DMS53 treated with DMSO at 0.1 percent for 48 hours (cell line): ENCODE results near the gene CDHR1.

Experiments
- DNase-seq: peaks from one replicate; lab custom pipeline; 2025; ENCODE audit not compliant: unreplicated experiment; lab: John Stamatoyannopoulos, UW

CDHR1 gene

DNA sequence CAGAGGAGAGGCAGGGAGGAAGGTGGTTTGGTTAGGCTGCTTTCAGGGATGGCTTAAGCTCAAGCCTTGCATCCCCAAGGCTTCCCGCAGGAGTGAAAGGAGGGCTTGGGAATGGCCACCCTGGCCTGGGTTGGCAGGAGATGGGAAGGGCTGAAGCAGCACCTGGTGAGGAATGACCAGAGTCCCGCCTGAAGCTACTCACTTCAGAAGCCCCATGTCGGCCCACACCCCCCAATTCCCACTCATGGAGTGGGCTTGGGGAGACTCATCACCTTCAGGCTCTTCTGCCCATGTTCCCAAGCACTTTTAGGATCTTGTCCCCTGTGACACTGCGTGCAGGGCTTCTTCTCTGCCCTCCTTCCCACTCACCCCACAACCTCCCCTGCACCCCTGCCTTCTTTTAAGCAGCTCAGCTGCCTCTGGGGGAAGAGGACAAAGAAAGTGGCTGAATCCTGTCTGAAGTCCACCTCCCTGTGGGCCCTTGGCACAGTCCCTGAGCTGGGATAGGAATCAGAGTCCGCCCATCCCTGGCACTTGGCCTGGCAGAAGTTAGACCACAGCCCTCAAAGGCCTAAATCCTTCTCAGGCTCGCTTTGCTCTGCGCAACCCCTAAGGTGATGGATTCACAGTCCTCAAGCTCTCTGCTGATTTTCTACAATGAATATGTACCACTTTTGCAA is 67.0 kb downstream of the CDHR1 start:
- DNase-seq = no peak

DNA sequence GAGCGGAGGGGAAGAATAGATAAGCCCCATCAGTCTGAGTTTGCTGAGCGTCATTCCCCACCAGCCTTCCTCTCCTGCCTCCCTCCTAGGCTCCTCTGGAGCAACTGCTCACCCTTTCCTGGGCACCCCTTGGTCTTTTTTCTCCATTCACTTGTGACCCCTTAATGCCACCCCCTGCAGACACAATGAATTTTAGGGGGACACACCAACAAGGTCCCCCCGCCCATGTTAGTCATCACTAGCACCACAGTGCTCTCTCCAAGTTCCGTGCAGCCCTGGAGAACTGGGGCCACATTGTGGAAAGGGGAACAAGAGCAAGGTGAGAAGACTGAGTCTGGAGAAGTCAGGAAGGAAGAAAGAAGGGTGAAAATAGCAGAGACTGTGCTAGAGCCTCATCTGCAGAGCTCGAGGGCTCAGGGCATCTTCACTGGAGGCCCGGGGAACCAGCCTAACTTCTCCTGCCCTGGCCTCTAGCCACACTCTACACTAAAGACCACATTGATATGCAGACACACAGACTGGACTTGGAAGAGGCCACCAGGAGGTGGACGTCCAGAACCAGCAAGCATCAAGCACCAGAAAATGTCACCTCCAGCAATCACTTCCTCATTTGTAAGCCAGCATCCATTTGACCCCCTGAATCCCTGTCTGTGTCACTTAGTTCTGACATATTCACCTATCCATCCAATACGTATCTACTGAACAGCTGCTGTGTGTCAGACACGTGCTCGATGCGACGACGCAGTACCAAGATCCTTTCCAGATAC is 68.0 kb downstream of the CDHR1 start:
- no peak for DNase-seq

DNA sequence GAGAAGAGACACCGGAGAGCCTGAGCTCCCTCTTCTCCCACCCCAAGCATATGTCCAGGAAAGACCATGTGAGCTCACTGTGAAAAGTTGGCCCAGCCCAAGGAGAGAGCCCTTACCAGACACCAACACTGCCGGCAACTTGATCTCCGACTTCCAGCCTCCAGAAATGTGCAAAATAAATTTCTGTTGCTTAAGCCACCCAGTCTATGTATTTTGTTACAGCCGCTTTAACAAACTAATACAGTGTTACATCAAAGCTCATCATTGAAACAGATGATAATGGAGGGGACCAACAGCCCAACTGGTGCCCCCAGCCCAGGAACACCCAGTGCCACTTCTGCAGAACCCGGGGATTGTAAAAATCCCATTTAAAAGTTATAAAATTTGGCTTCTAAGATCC is 69.4 kb downstream of the CDHR1 start:
- DNase-seq = no peak

DNA sequence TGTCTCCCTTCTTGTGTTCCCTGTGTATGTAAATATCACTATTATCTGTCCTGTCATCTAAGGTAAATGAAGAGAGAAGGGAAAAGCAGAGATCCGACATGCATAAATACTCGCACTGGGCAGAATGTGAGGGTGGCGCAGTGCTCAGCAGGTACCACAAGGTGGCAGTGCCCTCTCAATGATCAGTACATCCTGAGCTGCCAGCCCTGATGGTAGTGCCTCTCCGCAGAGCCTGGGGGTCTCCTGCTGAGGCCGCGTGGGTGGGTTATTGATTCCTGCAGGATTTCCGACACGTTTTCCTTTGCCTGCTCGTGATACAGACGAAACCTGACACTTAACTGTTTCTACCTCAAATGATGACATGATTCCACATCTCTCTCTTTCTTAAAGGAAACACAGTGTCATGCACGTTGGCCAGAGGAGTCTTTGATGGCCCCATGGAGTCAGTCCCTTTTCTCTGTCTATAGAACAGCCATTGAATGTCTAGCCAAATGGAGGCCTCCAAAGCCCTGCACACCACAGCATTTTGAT is 70.3 kb downstream of the CDHR1 start:
- peak; percentile 74 for DNase-seq

DNA sequence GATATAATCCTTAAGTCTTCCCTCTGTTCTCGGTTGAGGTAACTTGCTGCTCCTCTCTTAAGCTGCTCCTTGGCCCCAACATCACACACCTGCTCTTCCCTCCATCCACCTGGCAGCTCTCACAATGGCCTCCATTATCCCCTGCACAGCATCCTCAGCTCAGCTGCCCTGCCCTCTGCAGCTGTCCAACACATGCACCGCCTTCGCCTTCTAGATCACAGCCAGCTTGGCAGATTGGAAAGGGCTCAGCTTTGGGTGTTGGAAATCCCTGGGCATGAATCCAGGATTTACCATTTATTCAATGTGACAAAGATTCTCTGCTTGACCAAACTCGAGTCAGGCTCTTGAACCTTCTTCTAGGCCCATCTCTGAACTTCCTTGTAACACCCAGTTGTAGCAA is 71.1 kb downstream of the CDHR1 start:
- peak; percentile 27 for DNase-seq

DNA sequence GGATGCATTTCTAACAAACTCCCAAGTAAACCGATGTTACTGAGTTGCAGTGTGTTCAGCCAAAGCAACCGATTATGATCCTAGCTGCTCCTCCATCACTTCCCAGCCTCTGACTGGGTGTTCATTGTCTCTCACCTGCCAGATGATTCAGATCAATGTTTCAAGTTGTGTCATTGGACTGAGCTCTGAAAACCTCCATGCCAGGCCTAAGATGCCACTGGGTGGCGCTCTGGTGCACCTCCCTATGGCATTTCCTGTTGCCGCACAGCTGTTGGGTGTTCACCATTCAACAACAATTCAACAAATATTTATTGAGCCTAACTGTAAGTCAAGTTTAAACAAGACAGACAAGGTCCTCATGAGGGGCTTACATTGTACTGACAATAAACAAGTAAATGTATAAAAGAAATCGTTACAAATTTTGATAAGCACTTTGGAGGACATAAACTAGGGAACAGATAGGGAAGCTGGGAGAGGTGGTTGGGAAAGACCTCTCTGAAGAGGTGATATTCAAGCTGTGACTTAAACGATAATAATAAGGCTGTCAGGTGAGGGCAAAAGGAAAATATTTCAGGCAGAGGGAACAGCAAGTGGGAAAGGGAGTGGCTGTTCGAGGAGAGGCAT is 73.3 kb downstream of the CDHR1 start:
- peak; percentile 91 for DNase-seq

DNA sequence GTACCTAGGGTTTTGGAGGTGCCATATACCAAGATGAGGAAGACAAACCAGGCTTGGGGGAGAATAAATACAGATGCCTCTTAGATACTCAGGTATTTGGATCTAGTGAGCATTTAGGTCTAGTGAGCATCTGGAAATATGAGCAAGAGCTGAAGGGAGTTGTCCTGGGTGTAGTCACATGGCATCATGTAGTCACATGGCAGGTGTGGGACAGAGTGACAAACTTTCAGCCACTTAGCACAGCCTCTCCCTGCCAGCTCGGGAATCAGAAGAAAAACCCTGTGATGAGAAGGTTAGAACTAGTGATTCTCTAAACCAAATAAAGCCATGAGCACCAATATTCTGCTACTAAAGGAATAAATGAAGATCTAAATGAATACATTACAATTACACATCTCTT is 74.8 kb downstream of the CDHR1 start:
- no peak for DNase-seq
